GM12864 (cell line): ENCODE measurements around the gene SLC7A4.

Source experiments
- DNase-seq: peaks from one replicate; pipeline ENCODE4 v3.0.0-alpha.2; 2011; ENCODE audit warnings: low read depth
- H3K4me3 ChIP-seq: 2 replicates; pipeline ENCODE4 v1.5.1; 2011; ENCODE audit warnings: mild to moderate bottlenecking, low read depth, low read length, control low read depth
- CTCF ChIP-seq: IDR thresholded peaks from 2 replicates; pipeline ENCODE4 v1.5.1; 2011; ENCODE audit warnings: low read depth, mild to moderate bottlenecking, moderate library complexity, low read length, control low read depth, inconsistent platforms; ENCODE audit errors: missing control alignments

The SLC7A4 gene

GRCh38 chr22:21000207-21000986, 32.0 kb downstream of the SLC7A4 start:
- peak overlapping the region; percentile 80 for H3K4me3 ChIP-seq
- no peak for TF ChIP-seq CTCF
- DNase-seq = no peak

- TF ChIP-seq CTCF = no peak
- peak overlapping the region; percentile 80 for H3K4me3 ChIP-seq
- no peak for DNase-seq
Observed at GRCh38 chr22:20999350-21000206, 32.8 kb downstream of the SLC7A4 start.

DNA sequence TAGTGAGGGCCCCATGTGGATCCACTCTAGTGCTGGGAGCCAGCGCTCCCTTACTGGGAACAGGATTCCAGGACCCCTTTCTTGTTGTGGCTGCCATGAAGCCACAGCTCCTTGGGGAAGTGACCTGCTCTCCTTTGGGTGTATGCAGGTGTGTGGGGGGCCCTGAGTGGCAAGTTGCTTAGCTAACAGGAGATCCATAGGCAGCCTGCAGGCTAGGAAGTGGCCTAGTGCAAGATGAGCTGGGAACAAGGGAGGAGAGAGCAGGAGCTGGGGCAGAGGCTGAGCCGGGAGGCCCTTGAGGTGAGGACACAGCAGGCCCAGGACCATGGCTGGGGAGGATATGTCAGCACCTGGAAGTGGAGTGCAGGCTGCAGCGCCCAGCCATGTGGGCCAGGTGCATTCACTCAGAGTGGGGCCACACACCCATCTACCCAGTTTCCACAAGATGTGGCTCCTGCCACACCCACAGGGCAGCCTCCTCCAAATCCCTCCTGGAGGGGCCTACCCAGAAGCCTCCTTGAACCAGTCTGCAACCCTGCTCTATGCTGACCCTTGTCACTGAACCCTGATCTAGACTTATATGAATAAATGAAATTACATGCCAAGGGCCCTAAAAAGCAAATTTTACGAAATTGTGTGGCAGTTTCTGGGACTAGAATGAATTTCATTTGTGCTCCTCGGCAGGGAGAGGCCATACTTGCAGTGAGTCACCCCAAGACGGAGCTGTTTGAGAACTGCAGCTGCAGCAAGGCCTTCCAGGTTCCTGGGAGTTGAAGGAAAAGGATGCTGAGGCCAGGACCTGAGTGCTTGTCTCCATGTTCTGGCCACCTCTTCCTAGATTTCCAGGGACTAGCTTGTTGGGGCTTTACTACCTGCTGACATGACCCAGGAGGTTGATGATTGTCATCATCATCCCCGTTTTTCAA, 33.7 kb downstream of the SLC7A4 start:
- no peak overlapping the region for H3K4me3 ChIP-seq
- no peak for DNase-seq

DNA sequence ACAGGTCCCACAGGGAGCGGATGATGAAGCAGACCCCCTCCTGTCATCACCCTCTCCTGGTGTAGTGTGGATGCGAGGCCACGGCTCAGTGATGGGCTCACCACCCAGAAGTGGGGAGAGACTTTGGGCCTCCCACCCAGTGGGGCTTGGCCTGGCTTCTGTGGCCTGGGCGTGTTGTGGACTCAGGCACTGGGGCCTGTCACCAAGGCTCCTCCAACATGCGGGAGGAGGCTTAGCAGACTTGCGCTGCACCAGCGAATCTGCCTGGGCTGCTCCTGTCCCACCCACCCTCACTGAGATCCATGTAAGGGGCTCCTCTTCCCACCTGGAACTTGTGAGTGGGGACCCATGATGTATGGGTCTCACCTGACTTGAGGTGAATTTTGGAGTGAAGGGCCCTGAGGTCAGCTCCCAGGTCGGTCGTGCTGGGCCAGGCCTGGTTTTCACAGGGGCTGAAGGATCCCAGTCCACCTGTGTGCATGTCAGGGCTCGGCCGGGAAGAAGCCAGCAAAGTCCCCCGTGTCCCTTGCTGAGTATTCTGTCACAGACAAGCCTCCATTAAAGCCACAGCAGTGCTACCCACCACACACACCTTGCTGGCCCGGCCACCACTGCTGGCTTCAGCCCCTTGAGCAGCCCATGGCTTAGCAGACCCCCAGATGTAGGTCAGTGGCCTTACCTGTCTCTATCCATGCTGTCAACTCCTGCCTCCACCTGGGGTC, 34.7 kb downstream of the SLC7A4 start:
- no peak overlapping the region for H3K4me3 ChIP-seq
- no peak for DNase-seq
- TF ChIP-seq CTCF = no peak

More for the DNA sequence above, 33.7 kb downstream of the SLC7A4 start:
- TF ChIP-seq CTCF = no peak

DNA sequence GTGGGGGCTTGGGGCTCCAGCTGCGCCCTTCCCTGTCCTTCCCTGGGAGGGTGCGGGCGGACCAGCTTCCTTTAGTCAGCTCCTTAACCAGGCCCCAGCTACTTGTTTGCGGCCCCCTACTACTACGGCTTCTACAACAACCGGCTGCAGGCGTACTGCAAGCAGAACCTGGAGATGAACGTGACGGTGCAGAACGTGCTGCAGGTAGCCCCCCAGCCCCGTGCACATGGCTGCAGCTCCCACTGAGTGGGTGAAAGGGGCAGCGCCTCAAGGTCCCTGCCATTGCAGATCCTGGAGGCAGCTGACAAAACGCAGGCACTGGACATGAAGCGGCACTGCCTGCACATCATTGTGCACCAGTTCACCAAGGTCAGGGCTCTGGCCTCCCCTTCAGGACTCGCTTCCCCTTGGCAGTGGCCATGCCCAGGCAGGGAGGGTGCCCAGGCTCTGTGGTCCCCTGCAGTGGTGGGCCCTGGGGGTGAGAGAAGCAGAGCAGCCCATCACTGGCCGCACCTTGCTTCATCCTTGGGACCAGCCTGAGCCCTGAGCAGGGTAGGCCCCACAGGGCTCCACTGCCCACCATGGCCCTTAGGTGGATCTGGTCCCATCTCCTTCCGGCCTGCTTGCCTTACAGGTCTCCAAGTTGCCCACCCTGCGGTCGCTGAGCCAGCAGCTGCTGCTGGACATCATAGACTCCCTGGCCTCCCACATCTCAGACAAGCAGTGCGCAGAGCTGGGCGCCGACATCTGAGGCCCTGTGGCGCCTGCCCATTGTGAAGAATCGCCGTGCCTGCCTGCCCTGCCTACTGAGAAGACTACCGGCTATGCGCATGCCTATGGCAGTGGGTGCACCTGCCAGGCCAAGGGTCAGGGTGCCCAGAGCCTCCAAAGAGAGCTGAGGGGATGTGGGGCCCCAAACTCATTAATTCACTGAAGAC, 35.5 kb downstream of the SLC7A4 start:
- TF ChIP-seq CTCF = no peak
- H3K4me3 ChIP-seq = no peak overlapping the region
- DNase-seq = no peak
